H9 (cell line): Measurements from ENCODE around the gene PIAS4. TPM values are rescaled to one million over a fixed set of nuclear protein-coding genes. Genes with fewer than 3 reads are reported as not detected.

Experiments used
- DNase-seq: peaks from one replicate; pipeline ENCODE4 v3.0.0-alpha.2; 2017
- H2AFZ ChIP-seq: one replicate; pipeline ENCODE4 v1.6.1; 2013; ENCODE audit warnings: mild to moderate bottlenecking, low read length, control low read depth, moderate library complexity
- H2AK5ac ChIP-seq: 2 replicates; pipeline ENCODE4 v1.6.1; 2013; ENCODE audit warnings: low read length, control low read depth, mixed read lengths; ENCODE audit not compliant: insufficient read length
- H2BK120ac ChIP-seq: one replicate; pipeline ENCODE4 v1.6.1; 2013; ENCODE audit warnings: low read depth, mild to moderate bottlenecking, low read length, control low read depth, inconsistent platforms; ENCODE audit not compliant: poor library complexity, severe bottlenecking
- H2BK12ac ChIP-seq: 2 replicates; pipeline ENCODE4 v1.6.1; 2013; ENCODE audit warnings: low read length, control low read depth, mixed read lengths, low read depth; ENCODE audit not compliant: insufficient read length
- H2BK15ac ChIP-seq: 2 replicates; pipeline ENCODE4 v1.6.1; 2013; ENCODE audit warnings: low read depth, low read length, control low read depth
- H2BK20ac ChIP-seq: one replicate; pipeline ENCODE4 v1.6.1; 2013; ENCODE audit warnings: low read depth, mild to moderate bottlenecking, low read length, control low read depth, inconsistent platforms; ENCODE audit not compliant: poor library complexity, severe bottlenecking
- H2BK5ac ChIP-seq: 2 replicates; pipeline ENCODE4 v1.6.1; 2013; ENCODE audit warnings: low read length, control low read depth, mixed read lengths; ENCODE audit not compliant: insufficient read length
- H3K14ac ChIP-seq: 2 replicates; pipeline ENCODE4 v1.6.1; 2013; ENCODE audit warnings: low read length, control low read depth; ENCODE audit not compliant: insufficient read depth
- H3K18ac ChIP-seq: 2 replicates; pipeline ENCODE4 v1.6.1; 2013; ENCODE audit warnings: low read depth, mild to moderate bottlenecking, mixed read lengths, low read length, control low read depth; ENCODE audit not compliant: insufficient read length
- H3K23ac ChIP-seq: 2 replicates; pipeline ENCODE4 v1.6.1; 2013; ENCODE audit warnings: low read length, control low read depth, mixed read lengths, low read depth; ENCODE audit not compliant: insufficient read length
- H3K23me2 ChIP-seq: 2 replicates; pipeline ENCODE4 v1.6.1; 2013; ENCODE audit warnings: low read depth, mild to moderate bottlenecking, mixed read lengths, low read length, control low read depth; ENCODE audit not compliant: insufficient read length, poor library complexity, severe bottlenecking
- H3K27ac ChIP-seq: 2 replicates; pipeline ENCODE4 v1.5.1; 2013; ENCODE audit warnings: low read length, control low read depth, mixed read lengths, low read depth; ENCODE audit not compliant: insufficient read length
- H3K27me3 ChIP-seq: 2 replicates; pipeline ENCODE4 v1.6.1; 2013; ENCODE audit warnings: low read length, control low read depth, inconsistent platforms; ENCODE audit not compliant: insufficient read depth
- H3K4ac ChIP-seq: 2 replicates; pipeline ENCODE4 v1.6.1; 2013; ENCODE audit warnings: low read depth, mild to moderate bottlenecking, control low read depth, inconsistent platforms, low read length, moderate library complexity
- H3K4me1 ChIP-seq: 2 replicates; pipeline ENCODE4 v1.6.1; 2013; ENCODE audit warnings: low read length, control low read depth, inconsistent platforms; ENCODE audit not compliant: insufficient read depth
- H3K4me2 ChIP-seq: 2 replicates; pipeline ENCODE4 v1.6.1; 2013; ENCODE audit warnings: low read length, control low read depth, mixed read lengths; ENCODE audit not compliant: insufficient read length, insufficient read depth
- H3K56ac ChIP-seq: 2 replicates; pipeline ENCODE4 v1.6.1; 2013; ENCODE audit warnings: low read depth, mild to moderate bottlenecking, mixed read lengths, low read length, control low read depth; ENCODE audit not compliant: insufficient read length
- H3K79me1 ChIP-seq: 2 replicates; pipeline ENCODE4 v1.6.1; 2013; ENCODE audit warnings: low read depth, mild to moderate bottlenecking, moderate library complexity, low read length, control low read depth, inconsistent platforms; ENCODE audit not compliant: insufficient read depth, poor library complexity, severe bottlenecking
- H3K79me2 ChIP-seq: 2 replicates; pipeline ENCODE4 v1.6.1; 2013; ENCODE audit warnings: low read length, control low read depth, inconsistent platforms; ENCODE audit not compliant: insufficient read depth
- H3K9ac ChIP-seq: 2 replicates; pipeline ENCODE4 v1.6.1; 2013; ENCODE audit warnings: low read length, control low read depth, mixed read lengths; ENCODE audit not compliant: insufficient read length; ENCODE audit errors: extremely low read depth
- H3K9me3 ChIP-seq: one replicate; pipeline ENCODE4 v1.6.1; 2013; ENCODE audit warnings: low read depth, low read length, inconsistent platforms; ENCODE audit not compliant: control insufficient read depth
- H3T11ph ChIP-seq: one replicate; pipeline ENCODE4 v1.6.1; 2013; ENCODE audit warnings: mild to moderate bottlenecking, low read length, control low read depth, inconsistent platforms
- H4K20me1 ChIP-seq: one replicate; pipeline ENCODE4 v1.6.1; 2013; ENCODE audit not compliant: control insufficient read depth, insufficient read length, insufficient read depth
- H4K5ac ChIP-seq: 2 replicates; pipeline ENCODE4 v1.6.1; 2013; ENCODE audit warnings: low read depth, mild to moderate bottlenecking, mixed read lengths, low read length, control low read depth; ENCODE audit not compliant: insufficient read length
- H4K8ac ChIP-seq: replicated peaks from 2 replicates; pipeline ENCODE4 v1.6.1; 2013; ENCODE audit warnings: low read length, control low read depth, mixed read lengths, low read depth; ENCODE audit not compliant: insufficient read length
- H4K91ac ChIP-seq: 2 replicates; pipeline ENCODE4 v1.6.1; 2013; ENCODE audit warnings: low read depth, mild to moderate bottlenecking, moderate library complexity, mixed read lengths, low read length, control low read depth; ENCODE audit not compliant: insufficient read length
- H3K27ac Mint-ChIP-seq, 3 experiments: 2 replicates in 2 of 3; 3 replicates in 1 of 3; pipeline ENCODE4 v1.8.0; 2020 to 2021; ENCODE audit warnings: mixed read lengths in 3 of 3, mild to moderate bottlenecking in 1 of 3, moderate library complexity in 1 of 3
- H3K27me3 Mint-ChIP-seq: 2 replicates; pipeline ENCODE4 v1.8.0; 2021; ENCODE audit warnings: low read depth, mild to moderate bottlenecking, moderate library complexity, mixed read lengths
- H3K36me3 Mint-ChIP-seq, 3 experiments: 2 replicates in 2 of 3; 3 replicates in 1 of 3; pipeline ENCODE4 v1.8.0; 2020 to 2021; ENCODE audit warnings: low read depth in 3 of 3, mixed read lengths in 3 of 3; ENCODE audit not compliant: insufficient read depth in 1 of 3
- H3K4me1 Mint-ChIP-seq, 2 experiments: 2 replicates each; pipeline ENCODE4 v1.8.0; 2020; ENCODE audit warnings: mixed read lengths in 2 of 2
- H3K4me3 Mint-ChIP-seq, 2 experiments: 2 replicates in 1 of 2; 3 replicates in 1 of 2; pipeline ENCODE4 v1.8.0; 2020 to 2021; ENCODE audit warnings: mild to moderate bottlenecking in 2 of 2, mixed read lengths in 2 of 2, moderate library complexity in 1 of 2
- H3K9me3 Mint-ChIP-seq, 2 experiments: 2 replicates in 1 of 2; 3 replicates in 1 of 2; pipeline ENCODE4 v1.8.0; 2020; ENCODE audit warnings: mild to moderate bottlenecking in 2 of 2, mixed read lengths in 2 of 2, moderate library complexity in 1 of 2
- CTCF ChIP-seq: fragments of 200-600 bp; sonication (generic); conservative IDR thresholded peaks from 3 replicates; pipeline ENCODE4 v1.8.0; 2021; ENCODE audit warnings: antibody characterized with exemption, mild to moderate bottlenecking
- WGBS: extraction: QIAGEN DNeasy Blood & Tissue Kit; methylation state at CpG from one replicate; pipeline ENCODE4 v1.1.7; 2013; ENCODE audit warnings: missing lambda C conversion rate, low lambda C conversion rate, mixed read lengths; ENCODE audit not compliant: insufficient read length; ENCODE audit errors: extremely low coverage; 5-methylcytosine and 5-hydroxymethylcytosine counted together
- total RNA-seq: library from RNA; stranded (reverse); gene quantifications from 2 replicates; pipeline ENCODE4 v1.2.1, GENCODE V29; 2021

The PIAS4 gene
- total RNA-seq, 1 experiment from 2014 or later: 52.0 TPM

GRCh38 chr19:4043401-4043800, 35.9 kb downstream of the PIAS4 start:
- Histone ChIP-seq H3T11ph (no peak overlapping the region), H3K9ac (no peak overlapping the region), H3K18ac (no peak overlapping the region), H4K20me1 (no peaks in the 10 kb centered on the region), H2BK15ac (no peak overlapping the region), H4K8ac (no peak overlapping the region), H3K27ac (no peak overlapping the region), H4K5ac (no peak overlapping the region), H3K9me3 (no peaks in the 10 kb centered on the region), H3K79me1 (no peaks in the 10 kb centered on the region), H2AK5ac (no peak overlapping the region), H3K4me1 (no peaks in the 10 kb centered on the region), H2BK120ac (no peak overlapping the region), H3K4ac (no peak overlapping the region), H3K23ac (no peak overlapping the region), H3K4me2 (no peak overlapping the region), H2AFZ (no peak overlapping the region), H2BK20ac (no peak overlapping the region), H3K23me2 (no peaks in the 10 kb centered on the region), H3K79me2 (no peaks in the 10 kb centered on the region), H2BK12ac (no peak overlapping the region), H3K14ac (no peak overlapping the region), H4K91ac (no peak overlapping the region), H3K56ac (no peak overlapping the region), H3K27me3 (no peaks in the 10 kb centered on the region), H2BK5ac (no peak overlapping the region)
- Mint-ChIP-seq H3K4me1 (peaks cover 0 to 14% of the 10 kb centered on the region in 2 experiments; a peak in 2 of 4 replicates), H3K27ac (peak overlapping the region in 1 of 3 experiments; percentile 50; a peak in 1 of 7 replicates), H3K36me3 (peaks cover 3 to 19% (median 12%) of the 10 kb centered on the region in 3 experiments; a peak in 5 of 7 replicates), H3K27me3 (peaks cover 3% of the 10 kb centered on the region; the same call in 1 of the 2 replicates), H3K4me3 (no peak overlapping the region), H3K9me3 (no peaks in the 10 kb centered on the region; a peak in 1 of 5 replicates)
- DNase-seq: no peak
- no CpG with 5 or more reads among the region's 11 CpGs for WGBS
- no peak for TF ChIP-seq CTCF
